NCI-H774 (cell line): Measurements from ENCODE around the gene RPSA.
"Not testable (repeated sequence)": the region's sequence is repeated elsewhere in the genome, so short reads cannot be mapped to it uniquely, and the experiment has no call there.

ENCODE experiments used
- DNase-seq: peaks from one replicate; lab custom pipeline; 2025; lab: John Stamatoyannopoulos, UW

RPSA gene

GRCh38 chr3:39388741-39389248 lies 17.7 kb upstream of the RPSA start:
- no peak for DNase-seq

GRCh38 chr3:39390181-39390580 lies 16.3 kb upstream of the RPSA start:
- DNase-seq, result no peak

- no peak for DNase-seq
Measured at GRCh38 chr3:39396690-39397089, 9.8 kb upstream of the RPSA start.

- no peak for DNase-seq
Measured at GRCh38 chr3:39398700-39399099, 7.8 kb upstream of the RPSA start.

- no peak for DNase-seq
Measured at GRCh38 chr3:39401983-39402382, 4.5 kb upstream of the RPSA start.

- DNase-seq, result no peak
Measured at GRCh38 chr3:39404943-39405686, 1.4 kb upstream of the RPSA start.

- DNase-seq, result no peak
Measured at GRCh38 chr3:39405687-39406367, 693 bp upstream of the RPSA start.

- no peak for DNase-seq
Measured at GRCh38 chr3:39407259-39407629, 724 bp downstream of the RPSA start.

GRCh38 chr3:39407773-39408492 lies 1.4 kb downstream of the RPSA start:
- DNase-seq, result no peak

GRCh38 chr3:39408493-39409372 lies 2.2 kb downstream of the RPSA start:
- no peak for DNase-seq

- no peak for DNase-seq
Measured at GRCh38 chr3:39409514-39410136, 3.1 kb downstream of the RPSA start.

- DNase-seq, result no peak
Measured at GRCh38 chr3:39410893-39411292, 4.4 kb downstream of the RPSA start.

- no peak for DNase-seq
Measured at GRCh38 chr3:39412668-39413260, 6.2 kb downstream of the RPSA start.

GRCh38 chr3:39413691-39414420 lies 7.3 kb downstream of the RPSA start:
- no peak for DNase-seq

GRCh38 chr3:39414421-39414907 lies 7.9 kb downstream of the RPSA start:
- DNase-seq, result no peak

GRCh38 chr3:39415302-39415701 lies 8.8 kb downstream of the RPSA start:
- not testable (repeated sequence) for DNase-seq

GRCh38 chr3:39415983-39416382 lies 9.5 kb downstream of the RPSA start:
- no peak for DNase-seq

GRCh38 chr3:39416998-39417397 lies 10.5 kb downstream of the RPSA start:
- DNase-seq, result not testable (repeated sequence)

- DNase-seq, result not testable (repeated sequence)
Measured at GRCh38 chr3:39418556-39419225, 12.2 kb downstream of the RPSA start.
